ENCODE measurements around the gene ARRDC1.

Gene ARRDC1

DNA sequence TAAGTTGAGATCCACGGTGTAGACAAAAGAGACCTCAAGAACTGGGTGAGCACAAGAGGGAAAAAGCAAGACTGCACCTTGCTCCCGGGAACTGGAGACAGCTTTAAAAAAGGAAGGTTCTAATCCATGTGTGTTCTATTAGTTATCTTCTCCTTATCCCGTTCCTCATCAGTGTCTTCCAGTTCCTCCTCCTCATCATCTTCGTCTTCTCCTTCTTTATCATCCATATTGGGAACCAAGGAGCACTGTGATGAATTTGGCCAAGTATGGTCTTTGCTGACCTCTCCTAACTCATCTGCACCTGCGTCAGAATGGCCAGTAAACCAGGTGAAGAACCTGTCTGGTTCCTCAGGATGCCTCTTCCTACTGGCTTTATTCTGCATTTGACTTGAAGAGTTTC is 35.4 kb downstream of the ARRDC1 start:
- no peak for DNase-seq (ENCODE audit: low read depth in 2 of 2)

DNA sequence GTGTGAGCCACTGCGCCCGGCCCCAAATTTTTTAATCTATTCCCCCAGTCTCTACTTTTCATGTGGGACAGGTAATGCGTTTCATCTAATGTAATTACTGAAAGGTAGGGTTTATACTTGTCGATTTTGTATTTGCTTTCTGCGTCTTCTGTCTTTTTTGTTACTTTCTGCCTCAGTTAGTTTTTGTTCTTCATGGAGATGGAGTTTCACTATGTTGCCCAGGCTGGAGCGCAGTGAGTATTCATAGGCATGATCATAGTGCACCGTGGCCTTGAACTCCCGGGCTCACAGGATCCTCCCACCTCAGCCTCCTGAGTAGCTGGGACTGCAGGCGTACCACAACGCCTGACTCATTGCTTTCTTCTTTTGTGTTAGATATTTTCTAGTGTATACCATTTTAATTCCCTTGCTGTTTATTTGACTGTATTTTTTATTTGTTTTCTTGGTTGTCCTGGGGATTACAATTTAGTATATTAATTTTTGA is 36.7 kb downstream of the ARRDC1 start:
- no peak for DNase-seq (ENCODE audit: low read depth in 2 of 2)

DNA sequence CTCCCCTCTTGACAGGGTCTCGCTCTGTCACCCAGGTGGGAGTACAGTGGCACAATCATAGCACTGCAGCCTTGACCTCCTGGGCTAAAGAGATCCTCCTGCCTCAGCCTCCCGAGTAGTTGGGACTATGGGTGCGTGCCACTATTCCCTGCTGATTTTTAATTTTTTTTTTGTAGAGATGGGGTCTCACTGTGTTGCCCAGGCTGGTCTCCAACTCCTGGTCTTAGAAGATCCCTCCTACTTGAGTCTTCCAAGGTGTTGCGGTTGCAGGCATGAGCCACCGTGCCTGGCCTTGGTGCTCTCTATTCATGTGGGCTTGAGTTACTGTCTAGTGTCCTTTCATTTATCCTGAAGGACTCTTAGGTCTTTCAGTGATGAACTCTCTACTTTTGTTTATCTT is 37.4 kb downstream of the ARRDC1 start:
- no peak for DNase-seq (ENCODE audit: low read depth in 2 of 2)

DNA sequence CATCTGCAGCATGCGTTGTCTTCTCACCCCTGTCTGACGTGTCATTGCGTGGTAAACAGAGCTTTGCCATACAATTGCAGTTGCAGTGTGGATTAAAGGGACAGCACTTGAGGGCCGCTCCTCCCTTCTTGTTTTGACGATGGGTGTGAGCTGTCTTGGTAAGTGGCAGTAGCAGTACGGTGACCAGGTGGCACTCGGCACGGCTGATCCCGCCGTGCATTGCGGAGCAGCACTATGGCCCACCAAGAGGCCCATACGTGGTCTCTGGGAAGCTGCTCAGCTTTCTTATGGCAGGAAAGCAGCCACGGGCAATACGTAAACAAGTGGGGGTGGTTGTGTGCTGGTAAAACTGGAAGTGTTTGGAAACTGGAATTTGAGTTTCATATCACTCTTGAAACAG is 38.4 kb downstream of the ARRDC1 start:
- no peak for DNase-seq (ENCODE audit: low read depth in 2 of 2)

DNA sequence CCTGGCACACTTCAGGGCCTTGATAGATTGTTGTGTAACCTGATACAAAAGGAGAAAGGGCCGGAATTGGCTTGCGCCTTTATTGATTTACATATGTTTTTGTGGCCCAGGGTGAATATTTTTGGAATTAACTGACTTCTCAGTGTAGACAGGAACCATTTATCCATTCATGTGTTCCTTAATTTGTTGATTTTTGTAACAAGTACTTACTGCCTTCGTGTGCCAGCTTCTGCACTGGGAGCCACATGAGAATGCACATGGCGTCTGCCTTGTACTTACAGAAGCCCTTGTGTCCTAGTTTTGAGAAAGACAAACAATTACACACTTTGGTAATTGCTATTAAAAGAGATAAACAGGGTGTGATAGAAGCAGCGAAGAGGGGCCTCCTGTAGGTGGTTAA is 39.7 kb downstream of the ARRDC1 start:
- DNase-seq (ENCODE audit: low read depth in 2 of 2), result no peak

DNA sequence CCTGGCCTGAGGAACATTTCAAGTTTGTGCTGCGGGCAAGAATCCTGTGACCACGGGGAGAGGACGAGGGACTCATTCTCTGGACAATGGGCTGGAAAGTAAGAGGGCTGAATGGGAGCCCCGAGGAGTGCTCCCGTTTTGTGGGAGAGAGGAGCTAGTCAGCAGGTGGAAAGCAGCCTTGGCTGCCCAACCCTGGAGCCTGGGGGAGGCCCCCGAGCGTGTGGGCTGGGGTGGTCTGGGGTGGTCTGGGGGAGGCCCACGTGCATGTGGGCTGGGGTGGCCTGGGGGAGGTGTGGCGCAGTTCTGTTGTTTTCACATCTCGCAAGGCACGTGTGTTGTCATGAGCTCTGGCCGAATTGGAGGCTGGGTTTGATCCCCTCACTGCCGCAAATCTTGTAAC is 40.9 kb downstream of the ARRDC1 start:
- DNase-seq (ENCODE audit: low read depth in 2 of 2), result no peak

DNA sequence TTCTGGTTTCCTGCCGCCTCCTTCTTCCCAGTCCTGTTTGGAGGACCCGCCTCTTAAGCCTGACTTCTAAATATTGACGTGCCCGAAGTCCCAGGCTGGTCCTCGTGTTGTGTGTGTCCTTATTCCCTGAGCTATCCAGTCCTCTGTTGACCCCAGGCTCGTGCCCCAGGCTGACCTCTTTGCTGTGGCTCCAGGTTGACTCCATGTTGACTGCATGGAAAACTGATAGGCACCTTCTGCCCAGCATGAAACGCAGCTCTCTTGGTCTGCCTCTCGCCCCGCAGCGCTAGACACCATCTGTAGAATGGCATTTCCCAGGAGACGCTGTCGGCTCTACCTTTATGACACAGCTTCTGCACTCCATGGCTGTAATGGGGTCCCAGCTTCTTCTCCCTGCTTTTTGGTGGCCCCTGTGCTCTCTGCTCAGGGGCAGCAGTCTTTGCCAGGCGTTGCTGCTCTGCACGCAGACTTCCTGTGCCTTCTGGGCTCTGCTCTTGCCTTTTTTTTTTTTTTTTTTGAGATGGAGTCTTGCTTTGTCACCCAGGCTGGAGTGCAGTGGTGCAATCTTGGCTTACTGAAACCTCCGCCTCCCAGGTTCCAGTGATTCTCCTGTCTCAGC is 41.7 kb downstream of the ARRDC1 start:
- DNase-seq (ENCODE audit: low read depth in 2 of 2), result no peak

DNA sequence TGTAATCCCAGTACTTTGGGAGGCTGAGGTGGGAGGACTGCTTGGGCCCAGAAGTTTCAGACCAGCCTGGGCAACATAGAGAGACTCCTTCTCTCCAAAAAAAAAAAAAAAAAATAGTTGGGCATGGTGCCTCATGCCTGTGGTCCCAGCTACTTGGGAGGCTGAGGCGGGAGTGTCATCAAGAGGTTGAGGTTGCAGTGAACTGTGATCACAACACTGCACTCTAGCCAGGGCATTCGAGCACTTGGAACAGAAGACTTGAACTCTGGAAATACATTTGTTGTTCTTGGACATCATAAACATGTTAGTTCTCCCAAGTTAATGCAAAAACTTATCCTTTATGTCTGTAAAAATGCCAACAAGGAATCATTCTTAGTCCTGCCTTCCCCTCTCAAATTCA is 42.9 kb downstream of the ARRDC1 start:
- no peak for DNase-seq (ENCODE audit: low read depth in 2 of 2)

DNA sequence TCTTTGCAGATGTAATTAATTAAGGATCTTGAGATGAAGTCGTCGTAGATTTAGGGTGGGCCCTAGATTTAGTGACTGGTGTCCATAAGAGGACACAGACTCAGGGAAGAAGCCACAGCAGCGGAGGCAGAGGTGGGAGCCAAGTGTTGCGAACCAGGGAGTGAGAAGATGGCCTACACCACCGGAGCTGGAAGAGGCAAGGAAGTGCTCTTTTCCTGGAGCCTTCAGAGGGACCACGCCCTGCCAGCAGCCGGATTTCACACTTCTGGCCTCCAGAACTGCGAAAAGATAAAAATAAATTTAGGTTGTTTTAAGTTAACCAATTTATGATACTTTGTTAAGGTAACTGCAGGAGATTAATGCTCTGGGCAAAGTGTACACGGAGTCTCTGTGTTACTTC is 44.1 kb downstream of the ARRDC1 start:
- DNase-seq (ENCODE audit: low read depth in 2 of 2), result no peak

DNA sequence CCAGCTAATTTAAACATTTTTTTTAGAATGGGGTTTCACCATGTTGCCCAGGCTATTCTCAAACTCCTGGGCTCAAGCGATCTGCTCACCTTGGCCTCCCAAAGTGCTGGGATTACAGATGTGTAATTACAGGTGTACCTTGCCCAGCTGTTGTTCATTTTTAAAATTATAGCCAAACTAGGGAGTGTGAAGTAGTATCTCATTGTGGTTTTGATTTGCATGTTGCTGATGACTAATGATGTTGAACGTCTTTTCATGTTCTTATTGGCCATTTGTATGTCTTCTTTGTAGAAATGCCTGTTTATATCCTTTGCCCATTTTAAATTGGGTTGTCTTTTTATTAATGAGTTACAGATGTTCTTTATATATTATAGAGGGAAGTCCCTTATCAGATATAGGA is 44.8 kb downstream of the ARRDC1 start:
- DNase-seq (ENCODE audit: low read depth in 2 of 2), result no peak

DNA sequence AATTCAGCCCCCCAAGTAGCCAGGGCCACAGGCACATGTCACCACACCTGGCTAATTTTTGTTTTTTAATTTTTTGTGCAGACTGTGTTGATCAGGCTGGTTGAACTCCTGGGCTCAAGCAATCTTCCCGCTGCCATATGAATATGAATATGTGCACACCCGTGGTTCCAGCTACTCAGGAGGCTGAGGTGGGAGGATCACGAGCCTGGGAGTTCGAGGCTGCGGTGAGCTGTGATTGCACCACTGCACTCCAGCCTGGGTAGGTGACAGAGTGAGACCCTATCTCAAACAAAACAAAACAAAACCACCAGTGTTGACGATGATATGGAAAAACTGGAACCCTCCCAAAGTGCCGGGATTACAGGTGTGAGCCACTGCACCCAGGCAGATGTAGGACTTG is 45.3 kb downstream of the ARRDC1 start:
- DNase-seq (ENCODE audit: low read depth in 2 of 2), result no peak

DNA sequence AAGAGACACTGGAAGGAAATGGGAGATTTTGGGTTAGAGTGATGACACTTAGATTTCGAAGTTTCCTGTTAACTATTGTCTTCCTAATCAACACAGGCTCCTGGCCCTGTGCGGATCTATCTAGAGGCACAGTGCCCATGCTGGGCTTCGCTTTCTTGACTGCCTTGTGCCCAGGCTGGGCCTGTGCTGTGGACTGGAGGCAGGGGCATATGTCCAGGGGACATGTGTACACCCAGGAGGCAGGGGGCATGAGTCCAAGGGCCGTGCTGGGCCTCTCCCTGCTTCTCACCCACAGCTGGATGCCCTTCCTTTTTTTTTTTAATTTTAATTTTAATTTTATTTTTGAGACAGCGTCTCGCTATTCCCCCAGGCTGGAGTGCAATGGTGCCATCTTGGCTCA is 50.9 kb downstream of the ARRDC1 start:
- no peak for DNase-seq (ENCODE audit: low read depth in 2 of 2)

DNA sequence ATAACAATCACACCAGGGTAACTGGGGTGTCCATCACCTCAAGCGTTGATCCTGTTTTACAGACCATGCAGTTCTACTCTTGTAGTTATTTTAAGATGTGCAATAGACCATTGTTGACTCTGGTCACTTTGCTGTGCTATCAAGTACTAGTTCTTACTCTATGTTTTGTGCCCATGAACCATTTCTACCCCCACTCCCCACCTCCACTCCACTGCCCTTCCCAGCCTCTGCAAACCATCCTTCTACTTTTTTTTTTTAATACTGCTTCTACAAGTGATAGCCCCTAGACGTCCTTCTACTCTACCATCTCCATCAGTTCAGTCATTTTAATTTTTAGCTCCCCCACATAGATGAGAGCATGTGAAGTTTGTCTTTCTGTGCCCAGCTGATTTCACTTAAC is 52.1 kb downstream of the ARRDC1 start:
- DNase-seq (ENCODE audit: low read depth in 2 of 2), result no peak

DNA sequence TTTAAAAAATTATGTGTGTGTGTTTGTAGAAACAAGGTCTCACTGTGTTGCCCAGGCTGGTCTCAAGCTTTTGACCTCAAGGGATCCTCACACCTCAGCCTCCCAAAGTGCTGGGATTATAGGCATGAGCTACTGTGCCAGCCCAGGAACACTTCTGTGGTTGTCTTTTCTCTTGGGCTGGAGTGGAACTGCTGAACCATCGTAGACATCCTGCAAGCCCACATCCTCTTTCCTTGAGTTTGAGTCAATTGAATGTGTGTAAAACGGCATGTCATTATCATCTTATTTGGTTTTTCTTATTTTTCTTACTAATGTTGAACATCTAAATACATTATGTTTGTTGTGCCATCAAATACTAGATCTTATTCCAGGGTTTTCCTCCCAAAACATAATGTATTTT is 53.3 kb downstream of the ARRDC1 start:
- DNase-seq (ENCODE audit: low read depth in 2 of 2), result no peak

DNA sequence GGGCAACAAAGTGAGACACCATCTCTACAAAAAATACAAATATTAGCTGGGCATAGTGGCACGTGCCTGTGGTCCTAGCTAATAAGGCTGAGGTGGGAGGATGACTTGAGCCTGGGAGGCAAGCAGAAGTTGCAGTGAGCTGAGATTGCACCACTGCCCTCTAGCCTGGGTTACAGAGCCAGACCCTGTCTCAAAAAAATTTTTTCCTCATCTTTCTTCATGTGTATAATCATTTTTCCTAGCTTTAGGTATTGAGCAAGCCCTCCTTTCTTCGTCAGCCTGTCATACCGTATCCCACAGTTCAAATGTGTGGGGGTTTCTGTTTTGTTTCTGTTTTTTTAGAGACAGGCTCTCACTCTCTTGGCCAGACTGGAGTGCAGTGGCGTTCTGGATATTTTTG is 54.7 kb downstream of the ARRDC1 start:
- DNase-seq (ENCODE audit: low read depth in 2 of 2), result no peak

DNA sequence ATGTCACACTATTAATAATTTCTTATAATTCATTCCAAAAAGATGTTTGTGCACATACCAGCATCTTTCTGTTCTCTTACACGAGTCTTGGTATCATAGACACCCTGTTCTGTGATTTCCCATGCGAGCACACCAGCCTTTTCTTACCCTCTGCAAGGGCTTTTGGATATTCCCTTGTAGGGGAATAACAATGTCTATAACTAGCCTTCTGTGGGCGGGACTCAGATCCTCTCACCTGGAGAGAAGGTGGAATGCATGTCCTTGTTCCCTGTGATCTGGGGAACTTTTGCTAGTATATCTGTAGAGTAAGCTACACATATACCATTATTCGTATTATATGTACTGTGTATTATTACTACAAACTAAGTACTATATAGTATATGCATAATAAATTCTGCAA is 58.1 kb downstream of the ARRDC1 start:
- no peak for DNase-seq (ENCODE audit: low read depth in 2 of 2)

DNA sequence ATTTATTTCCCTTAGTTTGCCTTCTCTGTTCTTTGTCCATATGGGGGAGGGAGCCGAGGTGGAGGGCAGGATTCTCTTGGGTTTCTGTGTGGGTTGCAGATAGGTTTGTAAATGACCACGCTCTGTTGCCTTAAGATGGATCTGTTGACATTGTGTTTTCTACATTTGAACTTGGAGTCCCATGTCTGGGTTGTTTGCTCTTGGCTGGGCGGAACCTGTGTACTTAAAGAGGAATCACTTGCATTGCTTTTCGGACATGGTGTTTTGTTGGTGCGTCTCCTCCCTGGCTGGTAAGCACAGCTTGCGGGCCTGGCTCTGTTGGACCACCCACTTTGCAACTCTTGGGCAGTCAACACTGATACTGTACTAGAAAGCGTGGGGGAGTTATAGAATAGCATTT is 59.2 kb downstream of the ARRDC1 start:
- no peak for DNase-seq (ENCODE audit: low read depth in 2 of 2)

Measured in stimulated activated CD4-positive, alpha-beta T cell treated with anti-CD3 and anti-CD28 coated beads, Interleukin-1b, Interleukin-23, amount 100 ng/mL, for 4 hours (primary cell).